Colonic mucosa (tissue), 4 donors: ENCODE data around the gene PDE7B. TPM values are rescaled to one million over a fixed set of nuclear protein-coding genes. Genes with fewer than 3 reads are reported as not detected.

Experiments
- DNase-seq: peaks from one replicate; pipeline ENCODE4 v3.0.0-alpha.2; 2020
- H3K27ac ChIP-seq: fragments of 200-600 bp; one replicate; pipeline ENCODE4 v1.8.0; 2021
- H3K27me3 ChIP-seq: fragments of 200-600 bp; one replicate; pipeline ENCODE4 v1.8.0; 2021
- H3K36me3 ChIP-seq: fragments of 200-600 bp; one replicate; pipeline ENCODE4 v1.8.0; 2021
- H3K4me1 ChIP-seq: fragments of 200-600 bp; one replicate; pipeline ENCODE4 v1.8.0; 2021; ENCODE audit warnings: mild to moderate bottlenecking
- H3K4me3 ChIP-seq: fragments of 200-600 bp; one replicate; pipeline ENCODE4 v1.8.0; 2021
- H3K9ac ChIP-seq, 2 donors: one replicate each; pipeline ENCODE4 v1.7.0; 2013; ENCODE audit warnings: control low read depth in 2 of 2, low read depth in 2 of 2, low read length in 2 of 2
- H3K9me3 ChIP-seq: fragments of 200-600 bp; one replicate; pipeline ENCODE4 v1.8.0; 2021
- intact Hi-C: fragments of 100-400 bp; cut with DNase I; formaldehyde crosslinking; loops from one replicate; pipeline ENCODE4 v1.14.1; 2022
- total RNA-seq, 2 donors: library from RNA; stranded (reverse); fragmentation: NEBNext Ultra II Directional in 1 of 2; extraction: Animal tissue kit (Norgen Biotek cat#: 25700) in 1 of 2; gene quantifications; one replicate each; pipeline ENCODE4 v1.2.1, GENCODE V29; 2021
- TF ChIP-seq, protein P1 (sequence below): fragments of 200-600 bp; IDR thresholded peaks from one replicate; pipeline ENCODE4 v1.8.0; 2022; ENCODE audit warnings: antibody characterized with exemption, mild to moderate bottlenecking
- donor health status: healthy.
- donor health status: DM: no; HTN: no; CAD: no.
- donor health status: DM: no; HTN: no; CAD: no.

Gene PDE7B
- total RNA-seq, 2 donors from 2014 or later = 1.0 to 1.4 TPM

GRCh38 chr6:135823851-135824250, 27.6 kb upstream of the PDE7B start:
- intact Hi-C loops = no loop called here
- Histone ChIP-seq H3K36me3 (no peaks in the 10 kb centered on the region), H3K27ac (no peak overlapping the region), H3K4me1 (no peaks in the 10 kb centered on the region), H3K4me3 (no peak overlapping the region), H3K9me3 (no peaks in the 10 kb centered on the region), H3K27me3 (no peaks in the 10 kb centered on the region), H3K9ac (no peak overlapping the region)
- DNase-seq = no peak
- TF ChIP-seq, protein P1, sequence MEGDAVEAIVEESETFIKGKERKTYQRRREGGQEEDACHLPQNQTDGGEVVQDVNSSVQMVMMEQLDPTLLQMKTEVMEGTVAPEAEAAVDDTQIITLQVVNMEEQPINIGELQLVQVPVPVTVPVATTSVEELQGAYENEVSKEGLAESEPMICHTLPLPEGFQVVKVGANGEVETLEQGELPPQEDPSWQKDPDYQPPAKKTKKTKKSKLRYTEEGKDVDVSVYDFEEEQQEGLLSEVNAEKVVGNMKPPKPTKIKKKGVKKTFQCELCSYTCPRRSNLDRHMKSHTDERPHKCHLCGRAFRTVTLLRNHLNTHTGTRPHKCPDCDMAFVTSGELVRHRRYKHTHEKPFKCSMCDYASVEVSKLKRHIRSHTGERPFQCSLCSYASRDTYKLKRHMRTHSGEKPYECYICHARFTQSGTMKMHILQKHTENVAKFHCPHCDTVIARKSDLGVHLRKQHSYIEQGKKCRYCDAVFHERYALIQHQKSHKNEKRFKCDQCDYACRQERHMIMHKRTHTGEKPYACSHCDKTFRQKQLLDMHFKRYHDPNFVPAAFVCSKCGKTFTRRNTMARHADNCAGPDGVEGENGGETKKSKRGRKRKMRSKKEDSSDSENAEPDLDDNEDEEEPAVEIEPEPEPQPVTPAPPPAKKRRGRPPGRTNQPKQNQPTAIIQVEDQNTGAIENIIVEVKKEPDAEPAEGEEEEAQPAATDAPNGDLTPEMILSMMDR = no peak

DNA sequence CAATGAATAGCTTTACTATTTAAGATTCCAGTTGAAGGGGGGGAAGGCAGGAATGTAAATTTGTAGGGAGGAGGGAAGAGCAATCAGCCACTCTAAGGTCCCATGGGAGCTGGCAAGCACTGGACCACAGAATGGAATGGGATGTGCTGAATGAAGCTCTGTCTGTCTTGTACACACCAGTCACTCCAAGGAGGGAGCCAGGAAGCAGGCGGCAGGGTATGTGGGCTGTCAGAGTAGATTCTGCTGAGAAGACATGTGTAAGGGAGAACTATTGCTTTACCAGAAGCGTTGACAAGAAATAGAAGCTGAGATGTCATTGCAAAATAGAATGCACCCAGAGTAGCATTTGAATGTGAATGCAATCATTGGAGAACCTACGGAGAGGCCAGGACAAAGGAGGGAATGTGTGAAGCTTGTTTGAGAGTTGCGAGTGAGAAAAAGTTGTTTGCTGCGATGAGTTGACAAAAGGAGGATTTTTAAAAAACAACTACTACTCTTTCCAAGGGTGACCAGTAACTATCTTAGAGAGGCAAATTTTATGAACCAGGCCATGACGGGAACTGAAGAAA, 25.2 kb upstream of the PDE7B start:
- H3K9ac ChIP-seq = no peak overlapping the region
- intact Hi-C loops = no loop called here
- H3K27me3 ChIP-seq = no peaks in the 10 kb centered on the region
- no peak for DNase-seq
- no peaks in the 10 kb centered on the region for H3K9me3 ChIP-seq
- H3K4me3 ChIP-seq = no peak overlapping the region
- TF ChIP-seq, protein P1 = no peak
- no peaks in the 10 kb centered on the region for H3K4me1 ChIP-seq
- no peaks in the 10 kb centered on the region for H3K36me3 ChIP-seq
- H3K27ac ChIP-seq = no peak overlapping the region

DNA sequence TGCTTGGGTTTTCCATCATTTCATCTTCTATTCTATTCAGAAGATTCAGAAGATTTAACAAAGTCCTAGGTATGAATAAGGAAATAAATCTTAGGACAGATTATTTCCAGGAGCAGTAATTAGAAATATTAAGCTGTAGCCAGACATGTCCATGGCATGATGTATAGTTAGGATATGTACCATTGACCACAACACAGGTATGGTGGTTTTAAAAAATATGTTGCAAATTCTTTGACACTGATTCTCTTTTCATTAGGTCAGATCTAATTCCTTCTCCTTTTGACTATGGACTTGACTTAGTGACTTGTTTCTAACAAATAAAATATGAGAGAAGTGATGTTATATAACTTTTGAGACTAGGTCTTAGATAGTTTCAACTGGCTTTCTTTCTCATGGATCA, 23.5 kb upstream of the PDE7B start:
- DNase-seq = no peak
- TF ChIP-seq, protein P1 = no peak
- Histone ChIP-seq H3K9ac (no peak overlapping the region), H3K27ac (no peak overlapping the region), H3K9me3 (no peaks in the 10 kb centered on the region), H3K4me3 (no peak overlapping the region), H3K4me1 (no peaks in the 10 kb centered on the region), H3K36me3 (no peaks in the 10 kb centered on the region), H3K27me3 (no peaks in the 10 kb centered on the region)
- intact Hi-C loops = no loop called here

GRCh38 chr6:135830452-135830881, 21.0 kb upstream of the PDE7B start:
- TF ChIP-seq, protein P1 = no peak
- Histone ChIP-seq H3K9ac (no peak overlapping the region), H3K4me3 (no peak overlapping the region), H3K36me3 (no peaks in the 10 kb centered on the region), H3K9me3 (no peaks in the 10 kb centered on the region), H3K27ac (no peak overlapping the region), H3K27me3 (no peaks in the 10 kb centered on the region), H3K4me1 (no peaks in the 10 kb centered on the region)
- DNase-seq = no peak
- intact Hi-C loops = no loop called here

DNA sequence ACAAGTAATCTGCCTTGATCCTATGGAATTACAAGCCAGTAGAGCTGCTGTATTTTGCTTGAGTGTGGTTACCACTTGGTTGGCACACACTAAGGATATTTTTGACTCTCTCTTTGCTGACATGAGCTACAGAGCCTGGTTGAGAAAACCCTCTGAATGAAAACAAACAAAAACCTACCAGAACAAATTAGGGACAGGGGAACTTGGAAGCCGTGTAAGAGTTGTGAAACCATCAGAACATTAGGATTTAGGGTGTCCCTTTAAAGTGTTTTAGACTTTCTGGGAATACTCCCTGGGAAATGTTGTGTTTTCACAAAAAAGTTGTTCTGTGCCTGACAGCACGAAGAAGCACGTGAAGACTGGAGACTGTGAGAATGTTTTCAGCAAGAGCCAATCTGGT, 20.5 kb upstream of the PDE7B start:
- Histone ChIP-seq H3K9me3 (no peaks in the 10 kb centered on the region), H3K36me3 (no peaks in the 10 kb centered on the region), H3K9ac (no peak overlapping the region), H3K4me3 (no peak overlapping the region), H3K27me3 (no peaks in the 10 kb centered on the region), H3K27ac (no peak overlapping the region), H3K4me1 (no peaks in the 10 kb centered on the region)
- TF ChIP-seq, protein P1 = no peak
- no peak for DNase-seq
- intact Hi-C loops = no loop called here
